LHCN-M2 (cell line): ENCODE measurements around the gene MMP24OS. TPM values are rescaled to one million over a fixed set of nuclear protein-coding genes. Genes with fewer than 3 reads are reported as not detected.

ENCODE experiments used
- DNase-seq: peaks from one replicate; pipeline ENCODE4 v3.0.0-alpha.2; 2012; ENCODE audit warnings: low read depth
- total RNA-seq: library from RNA; depleted of rRNA; stranded (reverse); fragments of >200 nt; gene quantifications from 2 replicates; pipeline ENCODE4 v1.2.3, GENCODE V29; 2014

MMP24OS gene
- total RNA-seq, 1 experiment from 2014 or later: 33.6 TPM

DNA sequence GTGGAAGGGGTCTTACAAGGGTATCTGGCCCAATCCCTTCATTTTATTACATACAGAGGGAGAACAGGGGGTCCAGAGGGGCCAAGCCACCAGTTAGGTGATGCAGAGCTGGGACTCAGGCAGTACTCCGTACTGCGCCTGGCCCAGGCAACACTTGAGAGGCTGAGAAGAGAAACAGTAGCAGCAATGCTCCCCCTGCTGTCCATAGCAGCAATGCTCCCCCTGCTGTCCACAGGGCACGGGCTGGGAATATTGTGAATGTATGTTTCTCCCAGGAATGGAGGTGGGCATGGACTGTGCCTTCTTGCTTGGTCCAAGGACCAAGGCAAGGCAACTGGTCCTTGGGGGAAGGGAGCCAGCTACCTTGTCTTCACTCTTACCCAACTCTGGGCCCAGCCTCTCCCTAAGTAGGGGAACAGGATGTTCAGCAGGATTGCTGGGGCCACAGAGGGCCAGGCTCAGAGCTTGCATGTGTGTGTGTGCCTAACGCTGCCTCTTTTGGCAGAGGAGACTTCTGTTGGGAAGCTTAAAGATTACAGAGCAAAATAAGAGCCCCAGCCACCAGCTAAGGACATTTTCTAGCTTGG lies 29.1 kb upstream of the MMP24OS start:
- DNase-seq: peak; percentile 97

DNA sequence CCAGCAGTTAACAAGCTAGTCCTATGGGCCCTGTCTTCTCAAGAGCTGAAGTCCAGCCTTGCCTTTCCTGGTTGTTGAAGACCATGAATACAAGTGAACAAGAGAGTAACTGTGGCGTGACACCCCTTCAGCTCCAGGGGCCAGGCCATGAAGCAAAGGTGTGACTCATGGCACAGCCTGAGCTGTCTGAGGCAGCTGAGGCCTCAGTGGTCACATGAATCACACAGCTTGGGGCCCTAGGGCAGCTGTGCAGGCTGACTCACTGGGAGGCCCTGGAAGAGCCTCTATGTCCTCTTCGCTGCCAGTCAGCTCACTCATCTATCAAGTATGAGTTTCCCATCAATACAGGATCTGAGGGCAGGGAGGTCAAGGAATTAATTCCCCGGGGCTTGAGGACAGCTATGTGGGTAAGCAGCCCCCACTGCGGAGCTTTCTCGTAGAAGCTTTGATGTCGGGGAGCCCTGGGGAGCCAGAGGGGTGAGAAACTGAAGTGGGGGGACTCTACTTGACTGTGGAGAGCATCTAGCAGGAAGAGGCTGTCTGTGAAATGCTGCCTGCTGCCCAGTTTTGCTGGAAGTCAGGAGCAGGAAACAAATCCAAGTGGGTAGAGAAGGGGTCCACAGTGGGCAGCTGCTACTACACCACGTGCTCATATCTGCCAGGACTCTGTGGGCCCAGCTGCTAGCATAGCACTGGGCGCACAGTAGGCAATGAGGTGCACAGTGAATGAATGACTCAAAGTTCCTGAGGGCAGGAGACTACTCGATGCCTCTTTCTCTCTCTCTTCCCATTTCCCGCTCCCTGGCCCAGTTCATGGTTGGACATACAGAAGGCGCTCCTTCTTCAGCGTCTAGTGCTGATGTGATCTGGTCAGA lies 28.0 kb upstream of the MMP24OS start:
- peak; percentile 100 for DNase-seq

DNA sequence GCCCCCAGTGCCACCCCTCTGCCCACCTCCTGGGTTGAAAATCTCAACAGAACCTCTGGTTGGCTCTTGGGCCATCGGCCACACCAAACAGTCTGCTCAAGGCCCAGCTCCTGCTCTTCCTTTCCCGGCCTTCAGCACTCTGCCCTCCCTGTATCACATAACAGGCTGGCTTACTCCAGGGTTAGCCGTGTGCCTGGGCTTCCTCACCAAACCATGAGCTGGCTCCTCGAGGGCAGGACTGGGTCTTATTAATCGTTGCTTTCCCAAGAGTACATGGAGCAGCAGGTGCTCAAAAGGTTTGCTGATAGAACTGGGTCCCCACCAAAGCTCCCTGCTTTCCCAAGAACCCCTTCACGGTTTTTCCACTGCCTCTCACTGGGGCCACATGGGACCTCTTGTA lies 27.0 kb upstream of the MMP24OS start:
- peak; percentile 58 for DNase-seq

DNA sequence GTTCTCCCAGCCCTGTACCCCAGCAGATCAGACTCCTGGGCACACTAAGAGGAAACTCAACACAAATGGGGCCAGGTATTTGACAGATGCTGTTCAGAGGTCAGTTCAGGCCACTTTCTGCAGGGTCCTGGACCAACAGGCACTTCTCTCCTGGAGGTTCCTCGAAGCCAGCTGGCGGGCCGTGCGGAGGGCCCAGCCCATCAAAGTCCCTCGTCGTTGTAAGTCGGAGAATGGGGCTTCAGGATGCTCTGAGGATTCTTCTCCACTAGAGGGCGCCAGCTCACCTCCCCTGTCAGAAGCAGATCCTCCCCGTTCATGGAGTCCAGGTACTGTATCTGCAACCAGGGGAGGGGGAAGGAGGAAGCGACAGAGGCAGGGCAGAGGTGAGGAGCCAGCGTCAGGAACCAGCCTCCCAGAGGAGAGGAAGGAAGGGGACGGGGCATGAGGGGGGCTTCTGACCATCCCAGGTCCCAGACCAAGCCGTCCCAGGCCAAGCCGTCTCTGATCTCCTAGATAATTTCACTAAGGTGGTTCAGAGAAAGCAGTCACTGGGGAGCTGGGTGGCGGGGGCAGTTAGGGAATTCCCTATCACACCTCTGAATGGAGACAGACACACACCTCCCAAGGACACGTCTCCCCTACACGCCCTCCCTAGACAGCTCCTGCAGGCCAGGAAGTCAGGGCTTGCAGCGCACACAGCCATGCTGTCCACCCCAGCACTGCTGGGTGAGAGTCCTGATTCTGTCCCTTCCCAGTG lies 26.0 kb upstream of the MMP24OS start:
- peak; percentile 95 for DNase-seq

DNA sequence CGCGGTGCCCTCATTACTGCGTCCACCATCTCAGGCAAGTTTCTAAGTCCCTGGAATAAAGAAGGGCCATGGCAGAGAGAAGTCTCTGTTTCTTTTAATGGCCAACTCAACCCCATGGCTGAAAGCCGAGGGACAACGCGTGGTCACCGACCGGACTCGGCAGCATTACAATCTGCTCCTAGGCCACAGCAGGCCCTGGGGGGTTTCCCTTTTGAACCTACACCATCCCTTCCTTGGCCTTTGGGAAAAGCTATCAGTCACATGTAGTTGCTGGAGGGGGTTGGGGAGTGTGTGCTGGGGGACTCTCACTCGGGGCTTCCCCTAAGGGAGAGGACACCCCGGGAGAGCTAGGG lies 25.4 kb upstream of the MMP24OS start:
- DNase-seq: no peak

DNA sequence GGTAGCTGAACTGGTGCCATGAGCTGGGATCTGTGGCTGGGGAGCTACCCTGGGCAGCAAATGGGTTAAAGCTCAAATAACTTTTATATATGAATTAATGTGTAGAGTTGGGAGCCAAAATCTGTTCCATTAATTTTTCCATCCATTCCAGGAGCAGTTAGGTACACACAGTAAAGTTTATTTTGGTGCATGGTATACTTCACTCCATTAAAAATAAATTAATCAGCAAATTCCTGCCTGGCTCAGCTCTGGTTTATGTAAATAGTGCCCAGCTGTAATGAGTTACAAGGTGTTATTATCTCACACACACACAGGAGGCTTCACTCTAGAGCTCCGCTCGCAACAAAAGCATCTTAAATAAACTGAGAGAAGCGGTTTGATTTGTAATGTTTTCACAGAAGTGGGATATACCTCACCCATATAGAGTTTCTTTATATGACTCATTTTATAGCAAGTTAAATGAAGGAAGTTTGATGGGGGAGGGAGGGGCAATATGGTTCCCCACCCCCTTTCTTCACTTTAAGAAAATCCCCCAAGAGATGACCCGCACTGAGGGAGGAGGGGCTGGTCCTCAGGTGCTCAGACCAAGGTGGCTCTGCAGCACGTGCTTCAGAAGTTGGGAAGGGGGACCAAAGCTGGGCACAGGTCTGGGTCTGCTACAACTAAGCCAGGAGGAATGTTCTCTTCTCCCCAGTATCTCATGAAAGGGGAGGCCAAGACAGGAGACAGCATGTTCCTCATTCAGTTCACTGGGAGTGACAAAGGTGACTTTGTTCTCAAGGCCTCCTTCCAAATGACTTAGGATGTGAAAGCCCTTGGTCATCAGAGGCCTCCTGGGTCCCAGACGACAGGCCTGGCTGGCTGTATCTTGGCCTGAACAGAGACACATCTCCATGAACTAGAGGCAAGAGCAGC lies 24.8 kb upstream of the MMP24OS start:
- DNase-seq: peak; percentile 88

DNA sequence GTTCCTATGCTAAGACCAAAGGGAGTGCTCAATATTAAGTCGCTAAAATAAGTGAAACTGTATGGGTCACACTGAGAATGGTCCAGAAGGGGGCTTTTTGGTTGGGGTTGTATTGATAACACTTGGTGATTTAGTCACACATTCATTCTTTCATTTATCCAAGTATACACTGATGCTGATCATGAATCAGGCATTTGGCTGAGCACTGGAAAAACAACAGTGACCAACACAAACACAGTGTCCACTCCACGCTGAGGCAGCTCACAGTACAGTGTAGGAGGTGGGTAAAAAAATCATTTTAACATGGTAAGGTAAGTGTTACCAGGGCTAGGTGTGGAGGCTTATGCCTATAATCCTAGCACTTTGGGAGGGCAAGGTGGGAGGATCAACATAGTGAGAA lies 23.5 kb upstream of the MMP24OS start:
- peak; percentile 26 for DNase-seq

DNA sequence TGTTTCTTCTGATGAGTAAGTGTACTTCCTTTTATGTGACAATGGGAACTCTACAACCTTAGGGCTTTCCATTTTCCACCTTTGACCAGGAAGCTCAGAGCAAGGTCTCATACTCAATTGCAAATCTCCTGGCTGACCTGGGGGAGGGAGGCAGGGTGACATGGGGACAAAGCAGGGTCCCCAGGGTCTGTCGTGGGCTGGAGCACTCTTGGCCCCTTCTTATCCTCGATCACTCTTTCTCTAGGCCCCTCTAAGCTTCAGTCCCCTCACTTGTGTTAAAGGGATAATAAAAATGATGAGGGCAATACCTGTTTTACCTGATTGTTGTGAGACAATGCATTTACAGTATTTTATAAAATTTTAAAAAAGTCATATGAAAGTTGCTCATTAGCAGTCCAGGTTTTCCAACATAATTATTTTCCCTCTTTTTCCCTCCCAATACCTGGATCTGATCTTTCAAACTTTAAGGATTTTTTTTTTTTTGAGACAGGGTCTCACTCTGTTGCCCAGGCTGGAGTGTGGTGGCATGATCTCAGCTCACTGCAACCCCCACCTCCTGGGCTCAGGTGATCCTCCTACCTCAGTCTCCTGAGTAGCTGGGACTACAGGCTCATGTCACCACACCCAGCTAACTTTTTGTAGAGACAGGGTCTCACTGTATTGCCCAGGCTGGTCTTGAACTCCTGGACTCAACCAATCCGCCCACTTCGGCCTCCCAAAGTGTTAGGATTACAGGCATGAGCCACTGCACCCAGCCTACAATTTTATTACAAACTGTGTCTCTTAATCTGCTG lies 22.7 kb upstream of the MMP24OS start:
- DNase-seq: no peak

DNA sequence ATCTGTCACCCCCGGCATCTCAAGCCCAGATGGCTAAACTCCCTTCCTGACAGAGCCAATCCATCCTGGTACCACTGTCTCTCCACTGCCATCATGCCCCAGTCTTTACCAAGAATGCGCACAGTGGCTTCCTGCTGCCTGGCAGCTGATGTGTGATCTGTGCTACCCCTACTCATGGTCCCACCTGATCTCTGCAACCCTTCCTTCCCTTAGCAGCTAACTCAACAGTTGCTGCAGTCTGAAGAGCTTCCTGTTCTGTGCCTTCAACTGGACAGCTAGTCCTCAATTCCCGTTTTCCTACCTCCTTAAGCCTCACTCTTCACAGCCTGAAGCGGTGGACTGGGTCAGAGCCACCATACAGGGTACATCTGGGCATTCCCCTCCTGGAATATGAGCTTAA lies 21.9 kb upstream of the MMP24OS start:
- DNase-seq: no peak

DNA sequence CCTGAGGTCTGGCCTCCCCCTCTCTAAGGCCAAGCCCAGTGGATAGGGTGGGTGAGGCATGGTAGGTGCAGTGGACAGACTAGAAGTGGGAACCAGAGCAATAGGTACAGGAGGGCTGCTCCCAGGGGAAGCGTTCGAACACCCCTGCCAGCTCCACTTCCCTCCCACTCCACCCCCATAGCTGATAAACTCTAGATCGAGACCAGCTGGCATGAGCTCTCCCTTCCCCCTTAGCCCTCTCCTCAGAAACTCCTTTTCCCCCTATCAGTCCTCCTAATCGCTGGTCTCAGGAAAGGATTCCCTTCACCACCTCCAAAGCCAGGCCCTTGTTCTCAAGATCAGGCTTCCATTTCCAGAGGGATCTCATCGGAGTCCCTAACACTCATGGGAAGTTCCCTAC lies 20.3 kb upstream of the MMP24OS start:
- no peak for DNase-seq

DNA sequence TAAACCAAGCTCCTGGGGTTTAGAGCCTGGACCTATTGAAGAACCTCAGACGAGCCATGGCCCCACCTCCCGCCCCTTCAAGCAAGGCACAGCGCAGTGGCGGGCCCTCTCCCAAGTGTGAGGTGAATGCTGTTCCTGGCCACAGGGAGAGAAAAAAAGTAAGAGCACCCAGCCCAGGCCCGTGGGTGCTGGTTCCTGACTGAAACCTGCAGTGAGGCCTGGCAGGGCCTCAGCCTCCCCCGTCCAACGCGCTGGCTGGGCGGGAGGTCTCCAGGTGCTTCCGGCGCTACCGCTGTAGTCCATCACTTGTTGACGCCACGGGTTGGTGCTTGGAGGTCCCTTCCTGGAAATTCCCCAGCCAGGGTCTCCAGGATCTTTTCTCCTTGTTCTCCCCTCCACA lies 19.8 kb upstream of the MMP24OS start:
- DNase-seq: no peak

DNA sequence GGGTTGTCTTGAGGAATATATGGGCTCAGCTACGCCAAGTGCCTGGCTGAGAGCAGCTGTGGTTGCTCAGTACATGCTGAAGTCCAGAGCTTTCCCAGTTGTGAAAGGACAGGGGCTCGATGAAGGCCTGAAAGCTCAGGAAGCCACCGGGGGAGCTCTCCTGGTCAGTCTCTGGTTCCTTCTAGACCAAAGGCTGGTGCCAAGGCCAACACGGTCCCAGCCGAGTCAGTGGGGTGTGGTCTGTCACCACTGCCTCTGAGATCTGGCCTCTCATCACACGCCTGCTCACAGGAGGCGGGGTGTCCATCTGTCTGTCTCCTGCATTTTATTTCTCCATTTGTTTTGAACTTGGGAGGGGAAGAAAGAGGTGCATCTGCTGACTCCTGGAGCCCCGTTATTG lies 19.2 kb upstream of the MMP24OS start:
- peak; percentile 57 for DNase-seq

DNA sequence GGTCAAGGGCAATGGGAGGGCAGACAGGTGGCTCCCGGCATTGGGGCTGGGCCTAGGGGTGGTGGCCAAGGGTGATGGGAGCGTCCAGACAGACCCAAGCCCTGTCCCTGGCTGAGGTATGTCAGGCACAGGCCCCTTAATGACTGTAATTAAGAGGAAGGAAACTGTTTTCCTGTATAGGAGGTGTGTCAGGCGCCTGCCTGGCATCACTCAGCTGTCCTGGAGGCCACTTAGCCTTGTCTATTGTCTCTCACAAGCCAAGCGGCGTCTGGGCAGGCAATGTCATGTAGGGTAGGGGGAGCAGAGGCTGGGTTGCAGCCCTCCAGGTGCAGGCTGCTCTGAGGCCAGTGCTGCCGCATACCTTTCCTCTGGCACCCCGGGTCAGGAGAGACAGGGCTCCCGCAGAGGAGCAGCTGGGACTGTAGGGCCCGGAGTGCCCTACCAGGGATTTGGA lies 18.2 kb upstream of the MMP24OS start:
- DNase-seq: no peak

DNA sequence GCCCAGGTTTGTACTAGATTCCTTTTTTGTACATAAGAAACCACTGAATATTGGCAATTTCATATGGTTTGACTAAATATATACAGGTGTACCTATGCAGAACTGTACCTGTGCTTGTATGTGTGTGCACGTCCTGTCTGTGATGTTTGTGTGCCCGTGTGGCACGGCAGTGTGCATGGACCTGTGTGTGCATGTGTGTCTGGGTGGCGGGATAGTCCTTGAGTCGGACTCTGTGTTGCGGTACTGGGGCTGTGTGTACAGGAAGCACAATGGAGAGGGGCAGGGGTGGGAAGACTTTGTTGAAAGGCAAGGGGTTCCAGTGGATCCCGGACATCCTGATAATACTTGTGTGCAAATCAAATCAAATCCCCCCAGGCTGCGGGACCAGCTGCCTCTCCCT lies 17.8 kb upstream of the MMP24OS start:
- no peak for DNase-seq

DNA sequence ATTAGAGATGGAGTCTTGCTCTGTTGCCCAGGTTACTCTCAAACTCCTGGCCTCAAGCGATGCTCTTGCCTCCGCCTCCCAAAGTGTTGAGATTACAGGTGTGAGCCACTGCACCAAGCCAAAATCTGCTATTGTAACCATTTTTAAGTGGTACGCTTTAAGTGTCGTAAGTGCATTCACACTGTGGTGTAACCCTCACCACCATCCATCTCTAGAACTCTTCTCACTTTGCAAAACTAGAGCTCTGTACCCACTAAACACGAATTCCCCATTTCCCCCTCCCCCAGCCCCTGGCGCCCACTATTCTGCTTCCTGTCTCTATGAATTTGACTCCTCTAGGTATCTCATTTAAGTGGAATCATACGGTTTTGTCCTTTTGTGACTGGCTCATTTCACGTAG lies 17.1 kb upstream of the MMP24OS start:
- DNase-seq: no peak

DNA sequence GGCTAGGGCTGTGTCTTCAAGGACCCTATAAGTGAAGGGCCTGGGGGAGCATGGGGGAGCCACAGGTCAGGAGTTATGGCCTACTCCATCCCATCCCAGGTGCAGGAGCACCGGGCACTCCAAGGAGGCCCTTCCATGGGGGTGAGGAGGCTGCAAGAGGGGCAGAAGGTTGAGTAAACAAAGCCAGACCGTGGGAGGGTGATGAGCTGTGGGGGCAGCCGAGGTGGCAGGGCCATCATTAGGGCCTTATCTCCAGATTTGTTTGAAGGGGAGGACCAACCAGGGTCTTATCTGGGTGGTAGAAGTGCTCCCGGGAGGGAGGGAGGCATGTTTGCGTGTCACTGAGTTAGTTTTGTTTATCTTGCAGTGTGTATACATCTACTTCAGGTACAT lies 16.4 kb upstream of the MMP24OS start:
- no peak for DNase-seq

DNA sequence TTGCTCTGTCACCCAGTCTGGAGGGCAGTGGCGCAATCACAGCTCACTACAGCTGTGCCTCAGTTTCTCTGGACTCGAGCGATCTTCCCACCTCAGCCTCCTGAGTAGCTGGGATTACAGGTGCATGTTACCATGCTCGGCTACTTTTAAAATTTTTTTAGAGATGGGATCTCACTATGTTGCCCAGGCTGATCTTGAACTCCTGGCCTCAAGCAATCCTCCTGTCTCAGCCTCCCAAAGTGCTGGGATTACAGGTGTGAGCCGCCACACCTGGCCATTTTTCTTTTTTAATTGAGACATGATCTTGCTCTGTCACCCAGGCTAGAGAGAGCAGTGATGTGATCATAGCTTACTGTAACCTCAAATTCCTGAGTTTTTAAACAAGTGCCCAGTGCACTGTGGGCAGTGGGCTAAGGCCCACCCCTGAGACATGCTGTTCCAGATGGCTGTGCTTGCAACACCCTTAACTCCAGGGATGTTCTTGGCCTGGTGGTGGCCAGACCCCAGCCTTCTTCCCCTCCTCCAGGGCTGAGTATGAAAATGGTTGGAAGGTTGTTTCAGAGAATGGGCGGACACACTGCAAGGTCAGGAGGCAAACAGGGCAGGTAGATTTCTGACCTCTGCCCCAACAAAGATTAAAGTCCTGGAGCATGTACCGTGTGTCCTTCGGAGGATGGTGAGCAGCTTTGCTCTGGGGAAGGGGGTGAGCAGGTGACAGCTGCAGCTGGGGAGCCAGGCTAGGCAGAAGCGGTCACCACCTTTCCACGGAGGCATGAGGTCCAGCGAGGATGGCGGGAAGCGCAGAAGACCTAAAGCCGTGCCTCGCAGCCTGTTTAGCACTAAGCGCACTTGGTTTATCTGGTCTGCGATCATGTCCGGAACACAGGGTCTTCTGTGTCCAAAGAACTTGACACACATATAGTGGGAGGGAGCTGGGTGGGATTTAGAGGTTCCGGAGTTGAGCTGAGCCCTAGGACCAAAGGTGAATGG lies 15.7 kb upstream of the MMP24OS start:
- no peak for DNase-seq

DNA sequence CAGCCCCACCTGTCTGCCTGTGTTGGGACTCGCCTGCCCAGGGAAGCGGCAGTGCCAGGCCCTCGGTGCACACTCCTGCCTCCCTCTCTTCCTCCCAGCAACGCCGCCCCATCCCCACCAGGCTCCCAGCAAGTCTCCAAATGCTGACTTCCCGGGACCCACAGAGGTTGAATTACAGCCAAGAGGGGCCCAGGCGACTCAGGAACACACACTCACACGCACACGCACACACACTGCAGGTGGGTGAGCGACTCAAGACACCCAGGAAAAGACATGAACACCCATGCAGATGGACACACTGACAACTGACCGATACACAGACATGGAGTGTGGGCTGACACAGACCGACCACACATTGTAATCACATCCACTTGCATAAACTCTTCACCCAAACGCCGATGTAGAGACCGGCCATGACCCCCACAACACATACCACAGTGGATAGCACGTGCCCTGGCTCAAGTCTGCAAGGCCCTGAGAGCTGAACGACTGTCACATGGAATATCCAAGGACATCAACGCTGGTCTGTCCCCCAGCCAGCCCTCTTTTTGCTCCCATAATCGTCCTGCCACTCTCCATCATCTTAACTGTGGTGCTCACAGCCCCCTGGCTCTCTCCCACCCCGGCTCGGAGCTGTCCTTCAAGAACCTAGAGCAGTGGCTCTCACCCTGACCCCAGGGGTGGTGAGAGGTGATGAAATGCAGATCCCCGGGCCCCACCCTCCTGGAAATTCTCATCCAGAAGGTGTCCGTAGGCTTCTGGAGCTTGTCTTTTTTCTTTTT lies 14.8 kb upstream of the MMP24OS start:
- no peak for DNase-seq
